Heart left ventricle (tissue), 13 donors: ENCODE results near the gene PRAMEF12.

Experiments used
- POLR2A ChIP-seq, 2 donors: fragments of 450-650 bp; IDR thresholded peaks; one replicate each; pipeline ENCODE4 v1.6.1; 2017; ENCODE audit warnings: antibody characterized with exemption in 2 of 2, mild to moderate bottlenecking in 2 of 2, moderate library complexity in 2 of 2
- TF ChIP-seq, protein P1 (sequence below), 12 donors: fragments of 200-600 bp; sonication (generic) in 4 of 12; IDR thresholded peaks; one replicate each; pipeline versions ENCODE4 v1.5.0 to v1.8.0; 2018 to 2022; ENCODE audit warnings: antibody characterized with exemption in 12 of 12, mild to moderate bottlenecking in 5 of 12
- donor health status: ischemic (EF 13 %, LVEDD 7.1; RV severe dilation, severe dysfunction).
- donor health status: DM: no; HTN: yes; CAD: no.
- donor health status: DM: no; HTN: no; CAD: no.
- donor health status: ischemic (EF 25% LVEDD 6.9; RV normal size, moderate dysfunction).
- donor health status: ischemic (EF 25% LVEDD 5.7; RV mildly dilated, moderate dysfunction).
- donor health status: ischemic (EF 35%, LVEDD 5.7; RV mildly dilated, moderate dysfunction).
- donor health status: nonischemic (EF 11% LVEDD 7.7; RV severe dilation, severe dysfunction).
- donor health status: DM: yes; HTN: yes; CAD: no.
- donor health status: PGD.
- donor health status: ischemic (EF 29% LVEDD 5.4; RV normal size, mild dysfunction).
- donor health status: nonischemic (EF 23%, LVEDD 6.1; RV moderate dilation, normal function).

DNA sequence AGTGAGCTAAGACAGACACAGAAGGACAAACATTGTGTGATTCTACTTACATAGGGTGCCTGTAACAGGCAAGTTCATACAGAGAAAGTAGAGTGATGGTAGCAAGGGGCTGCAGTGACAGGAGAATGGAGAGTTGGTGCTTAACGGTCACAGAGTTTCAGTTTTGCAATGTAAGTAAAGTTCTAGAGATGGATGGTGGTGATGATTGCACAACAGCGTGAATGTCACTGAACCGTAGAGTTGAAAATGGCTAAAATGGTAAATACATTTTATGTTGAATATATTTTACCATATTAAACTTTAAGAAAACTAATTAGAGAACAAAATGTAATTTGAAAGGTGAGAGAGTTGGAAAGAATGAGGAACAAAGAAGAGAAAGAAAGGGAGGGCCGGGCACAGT lies 18.8 kb upstream of the PRAMEF12 start:
- TF ChIP-seq, protein P1, sequence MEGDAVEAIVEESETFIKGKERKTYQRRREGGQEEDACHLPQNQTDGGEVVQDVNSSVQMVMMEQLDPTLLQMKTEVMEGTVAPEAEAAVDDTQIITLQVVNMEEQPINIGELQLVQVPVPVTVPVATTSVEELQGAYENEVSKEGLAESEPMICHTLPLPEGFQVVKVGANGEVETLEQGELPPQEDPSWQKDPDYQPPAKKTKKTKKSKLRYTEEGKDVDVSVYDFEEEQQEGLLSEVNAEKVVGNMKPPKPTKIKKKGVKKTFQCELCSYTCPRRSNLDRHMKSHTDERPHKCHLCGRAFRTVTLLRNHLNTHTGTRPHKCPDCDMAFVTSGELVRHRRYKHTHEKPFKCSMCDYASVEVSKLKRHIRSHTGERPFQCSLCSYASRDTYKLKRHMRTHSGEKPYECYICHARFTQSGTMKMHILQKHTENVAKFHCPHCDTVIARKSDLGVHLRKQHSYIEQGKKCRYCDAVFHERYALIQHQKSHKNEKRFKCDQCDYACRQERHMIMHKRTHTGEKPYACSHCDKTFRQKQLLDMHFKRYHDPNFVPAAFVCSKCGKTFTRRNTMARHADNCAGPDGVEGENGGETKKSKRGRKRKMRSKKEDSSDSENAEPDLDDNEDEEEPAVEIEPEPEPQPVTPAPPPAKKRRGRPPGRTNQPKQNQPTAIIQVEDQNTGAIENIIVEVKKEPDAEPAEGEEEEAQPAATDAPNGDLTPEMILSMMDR (IDR thresholded peaks at IDR 0.05): no peak
- no peak for TF ChIP-seq POLR2A (IDR thresholded peaks at IDR 0.05)
